Type B pancreatic cell (in vitro differentiated cells): ENCODE data around the gene DNER. TPM values are rescaled to one million over a fixed set of nuclear protein-coding genes. Genes with fewer than 3 reads are reported as not detected.
"Not testable (repeated sequence)": the region's sequence is repeated elsewhere in the genome, so short reads cannot be mapped to it uniquely, and the experiment has no call there.

Experiments used
- DNase-seq: peaks from one replicate; pipeline ENCODE4 v3.0.0; 2021; ENCODE audit warnings: mixed read lengths; ENCODE audit not compliant: unreplicated experiment; ENCODE audit errors: extremely low spot score
- H3K27ac Mint-ChIP-seq: 2 replicates; pipeline ENCODE4 v1.8.0; 2021; ENCODE audit warnings: mild to moderate bottlenecking, mixed read lengths
- H3K27me3 Mint-ChIP-seq: 2 replicates; pipeline ENCODE4 v1.8.0; 2021; ENCODE audit warnings: mixed read lengths
- H3K36me3 Mint-ChIP-seq: 2 replicates; pipeline ENCODE4 v1.8.0; 2021; ENCODE audit warnings: mixed read lengths
- H3K4me1 Mint-ChIP-seq: one replicate; pipeline ENCODE4 v1.8.0; 2021; ENCODE audit warnings: mixed read lengths; ENCODE audit not compliant: unreplicated experiment
- H3K4me3 Mint-ChIP-seq: 2 replicates; pipeline ENCODE4 v1.8.0; 2021; ENCODE audit warnings: mild to moderate bottlenecking, mixed read lengths
- H3K9me3 Mint-ChIP-seq: 2 replicates; pipeline ENCODE4 v1.8.0; 2021; ENCODE audit warnings: mixed read lengths
- total RNA-seq: library from RNA; stranded (reverse); gene quantifications from 2 replicates; pipeline ENCODE4 v1.2.1, GENCODE V29; 2021; ENCODE audit warnings: low replicate concordance
- TF ChIP-seq, protein P1 (sequence below): fragments of 200-600 bp; sonication (generic); conservative IDR thresholded peaks from 2 replicates; pipeline ENCODE4 v1.5.0; 2021; ENCODE audit warnings: antibody characterized with exemption, mild to moderate bottlenecking

Gene DNER
- total RNA-seq, 1 donor from 2014 or later: 15.9 TPM

DNA sequence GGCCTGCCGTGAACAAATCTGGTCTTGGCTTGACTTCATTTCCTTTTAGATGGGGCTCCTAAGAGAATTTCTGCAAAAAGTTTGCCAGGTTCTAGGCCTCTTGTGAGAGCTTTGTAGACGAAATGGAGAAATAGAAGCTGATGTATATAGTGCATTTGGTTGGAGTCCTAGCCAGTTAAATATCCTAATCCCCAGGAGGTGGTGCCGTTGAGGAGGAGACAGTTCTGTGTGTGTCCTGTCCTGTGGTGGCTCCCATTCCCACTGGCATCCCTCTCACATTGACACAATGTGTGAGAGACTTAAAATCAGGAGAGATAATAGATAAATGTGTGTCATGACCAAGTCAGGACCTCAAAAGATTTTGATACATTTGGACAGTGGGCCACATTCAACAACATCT is 34.6 kb upstream of the DNER start:
- no peak overlapping the region for H3K27ac Mint-ChIP-seq

DNA sequence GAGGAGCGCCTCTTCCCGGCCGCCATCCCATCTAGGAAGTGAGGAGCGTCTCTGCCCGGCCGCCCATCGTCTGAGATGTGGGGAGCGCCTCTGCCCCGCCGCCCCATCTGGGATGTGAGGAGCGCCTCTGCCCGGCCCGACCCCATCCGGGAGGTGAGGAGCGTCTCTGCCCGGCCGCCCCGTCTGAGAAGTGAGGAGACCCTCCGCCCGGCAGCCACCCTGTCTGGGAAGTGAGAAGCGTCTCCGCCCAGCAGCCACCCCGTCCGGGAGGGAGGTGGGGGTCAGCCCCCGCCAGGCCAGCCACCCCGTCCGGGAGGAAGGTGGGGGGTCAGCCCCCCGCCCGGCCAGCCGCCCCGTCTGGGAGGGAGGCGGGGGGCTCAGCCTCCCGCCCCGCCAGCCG is 28.3 kb upstream of the DNER start:
- not testable (repeated sequence) for H3K36me3 Mint-ChIP-seq, DNase-seq, H3K4me3 Mint-ChIP-seq, H3K27ac Mint-ChIP-seq, H3K4me1 Mint-ChIP-seq, H3K27me3 Mint-ChIP-seq
- peaks cover 15% of the 10 kb centered on the region for H3K9me3 Mint-ChIP-seq

More for the DNA sequence above, 34.6 kb upstream of the DNER start:
- TF ChIP-seq, protein P1, sequence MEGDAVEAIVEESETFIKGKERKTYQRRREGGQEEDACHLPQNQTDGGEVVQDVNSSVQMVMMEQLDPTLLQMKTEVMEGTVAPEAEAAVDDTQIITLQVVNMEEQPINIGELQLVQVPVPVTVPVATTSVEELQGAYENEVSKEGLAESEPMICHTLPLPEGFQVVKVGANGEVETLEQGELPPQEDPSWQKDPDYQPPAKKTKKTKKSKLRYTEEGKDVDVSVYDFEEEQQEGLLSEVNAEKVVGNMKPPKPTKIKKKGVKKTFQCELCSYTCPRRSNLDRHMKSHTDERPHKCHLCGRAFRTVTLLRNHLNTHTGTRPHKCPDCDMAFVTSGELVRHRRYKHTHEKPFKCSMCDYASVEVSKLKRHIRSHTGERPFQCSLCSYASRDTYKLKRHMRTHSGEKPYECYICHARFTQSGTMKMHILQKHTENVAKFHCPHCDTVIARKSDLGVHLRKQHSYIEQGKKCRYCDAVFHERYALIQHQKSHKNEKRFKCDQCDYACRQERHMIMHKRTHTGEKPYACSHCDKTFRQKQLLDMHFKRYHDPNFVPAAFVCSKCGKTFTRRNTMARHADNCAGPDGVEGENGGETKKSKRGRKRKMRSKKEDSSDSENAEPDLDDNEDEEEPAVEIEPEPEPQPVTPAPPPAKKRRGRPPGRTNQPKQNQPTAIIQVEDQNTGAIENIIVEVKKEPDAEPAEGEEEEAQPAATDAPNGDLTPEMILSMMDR: no peak
- Mint-ChIP-seq H3K9me3 (peaks cover 6% of the 10 kb centered on the region), H3K27me3 (no peaks in the 10 kb centered on the region), H3K36me3 (no peaks in the 10 kb centered on the region), H3K4me1 (no peaks in the 10 kb centered on the region), H3K4me3 (no peak overlapping the region)
- DNase-seq: no peak

DNA sequence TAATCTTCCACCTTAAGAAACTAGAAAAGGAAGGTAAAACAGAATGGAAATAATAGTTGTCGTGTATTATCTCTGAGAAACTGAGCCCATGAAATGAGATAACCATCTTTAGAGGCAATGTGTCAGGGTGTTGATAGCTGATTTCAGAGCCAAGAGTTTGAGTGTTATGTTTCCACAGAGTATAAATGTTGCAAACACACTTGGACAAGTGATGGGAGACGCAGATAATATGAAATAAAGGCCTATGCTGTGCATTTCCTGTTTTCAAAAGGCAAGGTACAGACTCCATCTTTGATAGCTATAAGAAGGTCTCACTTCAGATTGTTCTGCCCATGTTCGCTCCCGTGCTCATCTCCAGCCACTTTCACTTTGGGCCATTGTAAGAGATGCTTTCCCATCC is 25.9 kb upstream of the DNER start:
- Mint-ChIP-seq H3K36me3 (no peaks in the 10 kb centered on the region), H3K9me3 (peaks cover 15% of the 10 kb centered on the region)
- TF ChIP-seq, protein P1: no peak

DNA sequence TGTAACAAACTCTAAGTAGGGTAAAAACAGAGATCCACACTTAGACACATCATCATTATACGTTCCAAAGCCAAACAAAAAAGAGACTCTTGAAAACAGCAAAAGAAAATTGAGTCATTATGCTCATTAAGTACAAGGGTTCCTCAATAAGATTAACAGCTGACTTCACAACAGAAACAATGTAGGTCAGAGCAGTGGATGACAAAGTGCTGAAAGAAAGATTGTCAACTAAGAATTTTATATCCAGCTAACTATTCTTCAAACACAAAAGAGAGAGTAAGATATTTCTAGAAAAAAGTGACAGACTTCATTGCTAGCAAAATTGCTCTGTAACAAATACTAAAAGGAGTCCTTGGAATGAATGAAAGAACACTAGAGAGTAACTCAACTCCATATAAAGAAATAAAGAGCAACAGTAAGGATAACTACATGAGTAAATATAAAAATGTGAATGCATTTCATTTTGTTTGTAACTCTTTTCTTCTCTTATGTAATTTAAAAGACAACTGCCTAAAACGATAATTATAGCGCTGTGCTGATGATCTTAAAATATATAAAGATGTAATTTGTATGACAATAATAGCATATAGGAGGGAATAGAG is 23.8 kb upstream of the DNER start:
- Mint-ChIP-seq H3K27ac (no peak overlapping the region), H3K9me3 (peaks cover 9% of the 10 kb centered on the region), H3K27me3 (no peaks in the 10 kb centered on the region), H3K36me3 (no peaks in the 10 kb centered on the region), H3K4me3 (no peak overlapping the region), H3K4me1 (no peaks in the 10 kb centered on the region)
- DNase-seq: no peak
- TF ChIP-seq, protein P1: no peak

More for the DNA sequence above, 25.9 kb upstream of the DNER start:
- Mint-ChIP-seq H3K27ac (no peak overlapping the region), H3K4me1 (no peaks in the 10 kb centered on the region), H3K4me3 (no peak overlapping the region), H3K27me3 (no peaks in the 10 kb centered on the region)
- no peak for DNase-seq

DNA sequence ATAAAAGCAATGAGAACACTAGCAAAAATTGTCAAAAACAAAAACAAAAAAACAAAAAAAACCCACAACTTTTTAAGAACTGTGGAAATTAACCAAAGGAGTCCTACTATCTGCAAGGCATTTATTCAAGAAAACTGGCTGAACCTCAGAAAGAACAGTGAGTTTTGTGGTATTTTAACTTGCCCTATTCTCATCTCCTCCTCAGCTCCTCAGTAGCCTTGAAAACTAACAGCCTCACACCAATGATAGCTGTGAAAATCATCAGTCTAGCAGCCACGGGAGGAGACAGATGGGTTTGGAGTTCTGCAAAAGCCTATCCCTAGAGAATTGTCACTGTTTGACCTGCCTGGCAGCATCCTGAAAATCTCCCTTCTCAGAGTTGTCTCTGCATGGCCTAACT is 20.1 kb upstream of the DNER start:
- no peak for DNase-seq
- Mint-ChIP-seq H3K36me3 (no peaks in the 10 kb centered on the region), H3K9me3 (peaks cover 6% of the 10 kb centered on the region), H3K27ac (no peak overlapping the region), H3K4me1 (no peaks in the 10 kb centered on the region), H3K4me3 (no peak overlapping the region), H3K27me3 (peaks cover 3% of the 10 kb centered on the region)
- TF ChIP-seq, protein P1: no peak

DNA sequence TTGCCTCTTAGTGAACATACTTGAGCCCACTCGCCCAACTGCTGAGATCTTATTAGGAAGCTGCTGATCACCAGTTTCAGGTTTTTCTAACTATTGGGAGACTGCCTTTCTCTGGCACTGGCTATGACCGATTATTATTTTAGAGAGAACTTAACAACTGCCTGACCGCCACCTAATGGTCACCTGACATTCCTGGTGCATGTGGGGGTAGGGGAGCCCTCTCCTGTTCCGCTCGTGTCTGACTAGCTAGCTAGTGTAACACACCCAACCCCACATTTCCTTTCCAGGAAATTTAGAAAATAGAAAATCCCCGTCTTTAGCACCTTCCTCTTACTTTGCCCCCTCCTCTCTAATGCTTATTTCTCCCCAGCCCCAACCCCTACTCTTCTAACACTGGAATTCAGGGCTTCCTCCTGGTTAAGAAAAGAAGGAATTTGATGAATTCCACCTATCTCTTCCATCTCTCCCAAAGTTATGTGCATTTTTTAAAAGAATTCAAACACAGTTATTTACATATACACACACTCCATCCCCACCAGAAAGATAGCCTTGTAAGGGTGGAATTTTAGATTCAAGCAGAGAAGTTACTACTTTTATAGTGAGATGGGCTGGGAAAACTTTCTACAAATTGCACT is 19.4 kb upstream of the DNER start:
- no peak overlapping the region for H3K4me3 Mint-ChIP-seq
- H3K4me1 Mint-ChIP-seq: no peaks in the 10 kb centered on the region
- TF ChIP-seq, protein P1: no peak
- H3K9me3 Mint-ChIP-seq: peaks cover 6% of the 10 kb centered on the region
- H3K27ac Mint-ChIP-seq: no peak overlapping the region
- H3K36me3 Mint-ChIP-seq: no peaks in the 10 kb centered on the region
- H3K27me3 Mint-ChIP-seq: peaks cover 3% of the 10 kb centered on the region
- DNase-seq: no peak
